Astrocyte (in vitro differentiated cells and primary cell): Measurements from ENCODE around the gene B4GALNT3.

Experiments used
- CTCF ChIP-seq: IDR thresholded peaks from 2 replicates; pipeline ENCODE4 v1.5.1; 2011; ENCODE audit warnings: low read depth, mild to moderate bottlenecking, inconsistent platforms, low read length, moderate library complexity; ENCODE audit not compliant: insufficient read depth
- EZH2 ChIP-seq: IDR thresholded peaks from 2 replicates; pipeline ENCODE4 v1.6.1; 2012; ENCODE audit warnings: mild to moderate bottlenecking, low read length, inconsistent platforms; ENCODE audit not compliant: insufficient read depth

- no peak for TF ChIP-seq CTCF
- no peak for TF ChIP-seq EZH2
Observed at GRCh38 chr12:604956-605355, 145.2 kb downstream of the B4GALNT3 start.
